GM12874 (cell line): ENCODE results near the gene JHY.

ENCODE experiments used
- CTCF ChIP-seq: IDR thresholded peaks from 2 replicates; pipeline ENCODE4 v1.5.1; 2011; ENCODE audit warnings: low read depth, mild to moderate bottlenecking, control low read depth, low read length, moderate library complexity; ENCODE audit not compliant: insufficient read depth

The JHY gene

DNA sequence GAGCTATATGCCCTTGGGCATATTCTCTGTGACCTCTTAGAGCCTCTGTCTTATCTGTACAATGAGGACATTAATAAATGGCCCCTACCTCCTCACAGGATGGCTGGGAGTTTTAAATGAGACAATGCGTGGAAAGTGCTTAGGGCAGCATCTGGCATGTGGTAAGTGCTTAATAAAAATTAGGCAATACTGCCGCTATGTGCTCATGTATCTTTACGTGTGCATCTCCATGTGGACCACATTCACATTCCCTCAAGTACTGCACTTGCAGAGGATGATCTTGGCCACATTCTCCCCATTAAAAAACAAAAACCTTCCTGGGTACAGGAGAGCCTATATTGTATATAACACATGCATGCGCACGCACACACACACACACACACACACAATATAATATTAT lies 118.2 kb downstream of the JHY start:
- TF ChIP-seq CTCF: no peak

DNA sequence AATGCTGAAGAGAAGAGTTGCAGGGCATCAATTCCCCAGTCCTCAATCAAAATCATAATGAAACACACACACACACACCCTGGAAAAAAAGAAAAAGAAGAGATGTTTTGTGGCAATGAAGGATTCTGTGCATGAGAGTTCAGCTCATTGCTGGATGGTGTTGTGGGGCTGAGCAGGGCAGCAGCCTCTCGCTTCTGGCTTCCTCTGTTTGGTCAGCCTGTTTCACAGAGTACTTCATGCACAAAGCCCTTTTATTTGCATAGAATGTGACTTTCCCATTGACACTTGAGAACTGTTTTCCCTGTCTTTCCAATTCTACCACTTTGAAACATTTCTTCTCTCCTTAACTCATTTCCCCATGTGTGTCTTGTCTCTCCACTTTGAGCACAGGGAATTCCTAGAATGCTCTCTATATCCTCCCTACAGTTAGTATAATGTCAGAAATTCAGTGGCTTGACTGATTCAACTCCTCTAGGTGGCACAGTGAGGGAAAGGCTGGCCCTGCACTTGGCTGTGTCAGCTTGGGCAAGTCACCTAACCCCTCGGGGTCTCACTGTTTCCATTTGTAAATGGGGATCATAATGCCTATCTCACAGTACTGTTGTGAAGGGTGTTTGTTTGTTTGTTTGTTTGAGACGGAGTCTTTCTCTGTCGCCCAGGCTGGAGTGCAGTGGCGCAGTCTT lies 124.4 kb downstream of the JHY start:
- TF ChIP-seq CTCF: no peak
